Measurements from ENCODE around the gene ITGA5.

Gene ITGA5

DNA sequence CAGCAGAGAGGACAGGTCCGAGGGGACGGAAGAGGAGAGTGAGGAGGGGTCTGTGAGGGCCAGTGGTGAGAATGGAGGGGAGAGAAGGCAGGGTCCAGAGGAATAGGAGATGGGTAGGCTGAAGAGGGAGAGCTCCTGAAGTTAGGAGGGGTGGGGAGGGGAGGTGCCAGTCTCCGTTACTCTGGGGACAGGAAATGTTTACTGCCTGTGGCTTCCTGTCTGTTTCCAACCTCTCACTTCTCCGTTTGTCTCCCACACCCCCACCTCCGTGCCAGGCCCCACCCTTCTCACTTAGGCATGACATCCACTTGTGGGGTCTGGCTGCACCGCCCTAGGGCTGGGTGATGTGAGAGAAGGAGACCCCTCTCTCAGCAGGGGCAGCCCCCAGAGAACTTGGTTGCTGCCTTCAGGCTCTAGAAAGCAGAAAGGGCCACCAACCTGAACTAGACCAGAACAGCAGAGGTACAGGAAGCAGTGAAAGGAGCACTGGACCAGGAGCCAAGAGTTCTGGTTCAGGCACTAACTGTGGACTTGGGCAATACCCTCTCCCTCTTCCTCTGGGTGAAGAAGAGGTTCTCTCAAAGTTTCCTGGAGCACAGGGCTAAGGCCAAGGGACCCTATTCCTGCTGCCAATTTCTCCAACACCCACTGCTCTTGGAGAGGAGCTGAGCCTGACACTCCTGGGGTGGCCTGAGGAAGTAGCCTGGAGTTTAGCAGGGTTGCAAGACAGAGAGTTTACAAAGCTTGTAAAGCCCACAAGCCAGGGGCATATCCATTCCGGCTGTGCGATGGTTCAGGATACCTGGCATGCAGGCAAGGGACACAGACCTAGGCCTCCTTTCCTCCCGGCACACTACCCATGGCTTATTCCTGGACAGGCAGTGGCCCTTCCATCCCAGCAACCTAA is 5.5 kb downstream of the ITGA5 start:
- Mint-ChIP-seq H3K4me1 (peaks cover 62% of the 10 kb centered on the region), H3K36me3 (ENCODE audit: insufficient read depth) (peaks cover 39% of the 10 kb centered on the region), H3K27ac (ENCODE audit: low read depth) (peak overlapping the region; percentile 98), H3K27me3 (no peaks in the 10 kb centered on the region), H3K4me3 (peak overlapping the region; percentile 72), H3K9me3 (no peaks in the 10 kb centered on the region)
- DNase-seq (ENCODE audit: low spot score in 2 of 2) = peak; percentile 56 to 90
- peak; percentile 89 for ATAC-seq (replicated peaks; ENCODE audit: extremely low read depth, poor library complexity, severe bottlenecking)

DNA sequence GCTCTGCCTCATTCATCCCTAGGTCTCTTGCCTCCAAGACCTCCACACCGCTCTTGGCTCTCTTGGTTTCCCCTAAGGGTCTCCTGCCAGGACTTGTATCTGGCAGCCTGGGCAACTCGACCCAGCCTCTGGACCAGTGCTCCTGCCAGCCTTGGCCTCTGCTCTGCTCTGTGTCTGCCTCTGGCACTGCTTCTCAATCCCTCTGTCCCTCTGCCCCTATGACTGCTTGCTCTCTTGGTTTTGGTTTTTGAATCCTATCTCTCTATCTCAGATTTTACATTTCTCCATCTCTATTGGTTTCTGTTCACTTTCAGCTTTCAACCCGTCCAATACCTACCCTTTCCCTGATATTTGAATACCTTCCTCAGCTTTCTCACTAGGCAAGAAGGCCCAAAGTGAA is 6.3 kb downstream of the ITGA5 start:
- peaks cover 60% of the 10 kb centered on the region for H3K4me1 Mint-ChIP-seq
- no peaks in the 10 kb centered on the region for H3K27me3 Mint-ChIP-seq
- no peaks in the 10 kb centered on the region for H3K9me3 Mint-ChIP-seq
- no peak for DNase-seq (ENCODE audit: low spot score in 2 of 2)
- H3K4me3 Mint-ChIP-seq = peak overlapping the region; percentile 72
- peak; percentile 20 for ATAC-seq (replicated peaks; ENCODE audit: extremely low read depth, poor library complexity, severe bottlenecking)
- peak overlapping the region; percentile 98 for H3K27ac Mint-ChIP-seq (ENCODE audit: low read depth)
- H3K36me3 Mint-ChIP-seq (ENCODE audit: insufficient read depth) = peaks cover 36% of the 10 kb centered on the region

DNA sequence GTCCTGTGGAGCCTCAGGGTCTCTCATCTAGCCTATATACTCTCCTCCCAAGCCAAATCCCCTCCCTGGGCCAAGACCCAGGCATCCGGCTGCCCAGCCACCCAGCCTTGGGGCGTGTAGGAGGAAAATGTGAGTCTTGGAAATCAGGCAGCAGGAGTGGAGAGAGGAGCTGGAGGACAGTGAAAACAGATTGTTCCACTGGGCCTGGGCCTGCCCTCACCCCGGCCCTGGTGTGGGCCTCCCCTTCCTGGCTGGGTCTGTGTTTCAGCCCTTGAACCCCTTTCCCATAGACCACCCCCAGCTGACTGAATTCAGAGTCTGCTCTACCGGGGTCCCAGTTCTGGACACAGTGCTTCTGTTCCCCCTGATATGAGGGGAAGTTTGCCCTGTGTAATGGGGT is 6.7 kb downstream of the ITGA5 start:
- DNase-seq (ENCODE audit: low spot score in 2 of 2) (no peak), ATAC-seq (replicated peaks; ENCODE audit: extremely low read depth, poor library complexity, severe bottlenecking) (no peak)
- Mint-ChIP-seq H3K9me3 (no peaks in the 10 kb centered on the region), H3K36me3 (ENCODE audit: insufficient read depth) (peaks cover 40% of the 10 kb centered on the region), H3K4me1 (peaks cover 59% of the 10 kb centered on the region), H3K27ac (ENCODE audit: low read depth) (peak overlapping the region; percentile 98), H3K4me3 (peak overlapping the region; percentile 72), H3K27me3 (no peaks in the 10 kb centered on the region)

DNA sequence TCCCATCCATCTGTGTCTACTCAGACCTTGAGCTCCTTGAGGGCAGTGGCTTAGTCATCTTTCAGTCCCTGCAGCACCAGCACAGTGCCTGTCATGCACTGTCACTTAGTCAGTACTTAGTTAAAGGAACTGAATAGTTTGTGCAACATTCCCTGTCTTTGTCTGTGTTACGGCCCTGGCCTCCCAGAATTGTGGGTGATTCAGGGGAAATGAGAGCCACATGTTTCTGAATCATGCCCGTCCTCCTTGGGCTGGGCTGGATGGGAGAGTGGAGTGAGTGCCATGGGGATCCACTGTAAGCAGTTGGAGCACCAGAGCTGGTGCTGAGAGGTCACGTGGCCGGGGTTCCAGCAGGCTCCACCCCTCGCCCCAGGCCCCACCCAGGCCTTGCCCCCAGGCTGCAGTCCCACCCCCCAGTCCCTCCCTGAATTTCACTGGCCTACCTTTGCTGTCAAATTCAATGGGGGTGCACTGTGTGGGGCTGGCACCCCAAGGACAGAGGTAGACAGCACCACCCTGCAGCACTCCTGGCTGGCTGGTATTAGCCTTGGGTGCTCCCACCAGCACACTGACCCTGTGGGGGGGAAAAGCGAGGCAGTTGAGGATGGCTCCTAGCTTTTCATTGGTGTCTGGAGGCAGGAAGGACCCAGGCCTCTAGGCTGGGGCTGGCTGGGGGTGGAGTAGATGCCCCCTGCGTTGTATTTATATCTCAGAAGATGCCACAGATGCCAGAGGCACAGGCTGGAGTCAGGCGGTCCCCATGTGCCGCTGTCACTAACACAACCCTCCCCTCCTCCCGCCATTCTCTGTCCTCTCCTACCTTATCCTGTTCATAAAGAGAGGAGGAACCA is 7.5 kb downstream of the ITGA5 start:
- Mint-ChIP-seq H3K27me3 (no peaks in the 10 kb centered on the region), H3K4me1 (peaks cover 60% of the 10 kb centered on the region), H3K36me3 (ENCODE audit: insufficient read depth) (peaks cover 43% of the 10 kb centered on the region), H3K9me3 (no peaks in the 10 kb centered on the region), H3K4me3 (peak overlapping the region; percentile 72), H3K27ac (ENCODE audit: low read depth) (peak overlapping the region; percentile 98)
- DNase-seq (ENCODE audit: low spot score in 2 of 2) (peak in 1 of 2 donors; percentile 25), ATAC-seq (replicated peaks; ENCODE audit: extremely low read depth, poor library complexity, severe bottlenecking) (no peak)

DNA sequence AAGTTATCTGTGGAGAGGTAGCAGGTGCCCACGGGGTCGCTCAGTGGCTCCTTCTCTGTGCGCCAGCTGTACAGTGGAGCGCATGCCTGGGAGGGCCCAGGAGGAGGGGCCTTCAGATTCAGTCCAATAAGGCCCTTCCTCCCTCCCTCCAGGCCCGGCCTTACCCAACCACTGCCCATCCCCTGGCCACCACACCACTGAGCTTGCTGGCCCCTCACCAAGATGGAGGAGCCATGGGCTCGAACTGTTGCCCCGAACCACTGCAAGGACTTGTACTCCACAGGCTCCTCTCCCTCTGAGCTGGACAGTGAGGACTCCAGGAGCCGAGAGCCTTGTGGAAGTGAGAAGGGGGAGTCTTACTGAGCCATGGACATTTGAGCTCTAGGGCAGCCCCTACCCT is 9.8 kb downstream of the ITGA5 start:
- no peak overlapping the region for H3K4me3 Mint-ChIP-seq
- no peaks in the 10 kb centered on the region for H3K9me3 Mint-ChIP-seq
- peaks cover 58% of the 10 kb centered on the region for H3K4me1 Mint-ChIP-seq
- DNase-seq (ENCODE audit: low spot score in 2 of 2) (no peak), ATAC-seq (replicated peaks; ENCODE audit: extremely low read depth, poor library complexity, severe bottlenecking) (no peak)
- no peaks in the 10 kb centered on the region for H3K27me3 Mint-ChIP-seq
- peak overlapping the region; percentile 24 for H3K27ac Mint-ChIP-seq (ENCODE audit: low read depth)
- peaks cover 59% of the 10 kb centered on the region for H3K36me3 Mint-ChIP-seq (ENCODE audit: insufficient read depth)

DNA sequence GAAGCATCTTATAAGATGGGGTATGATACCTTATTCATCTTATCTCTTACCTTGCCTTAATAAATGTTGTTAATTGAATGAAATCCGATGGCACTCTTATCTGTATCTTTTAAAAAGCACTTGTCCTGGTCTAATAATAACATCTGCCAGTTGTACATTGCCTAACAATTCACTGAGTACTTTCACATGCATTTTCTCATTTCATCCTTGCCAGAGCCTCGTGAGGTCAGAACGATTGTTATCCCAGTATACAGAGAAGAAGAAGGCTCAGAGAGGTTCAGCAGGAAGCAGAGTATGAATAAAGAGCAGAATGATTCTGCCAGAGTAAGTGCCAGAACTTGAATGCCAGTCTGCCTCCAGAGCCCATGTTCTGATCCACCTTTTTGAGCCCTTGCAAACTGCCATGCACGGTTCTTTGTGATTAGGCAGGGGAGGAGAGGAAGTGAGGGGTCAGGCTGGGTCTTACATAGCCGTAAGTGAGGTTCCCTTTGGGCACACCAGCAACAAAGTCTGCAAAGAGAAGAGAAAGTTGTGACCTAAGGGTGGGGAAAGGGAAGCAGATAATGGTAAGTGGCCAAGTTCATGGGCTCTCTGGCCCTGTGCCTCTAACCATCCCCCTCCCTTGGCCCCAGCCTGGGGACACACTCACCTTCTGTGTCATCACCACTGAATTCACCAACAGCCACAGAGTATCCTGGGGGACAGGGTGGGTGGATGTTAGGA is 11.7 kb downstream of the ITGA5 start:
- Mint-ChIP-seq H3K36me3 (ENCODE audit: insufficient read depth) (peaks cover 63% of the 10 kb centered on the region), H3K4me1 (peaks cover 42% of the 10 kb centered on the region), H3K9me3 (no peaks in the 10 kb centered on the region), H3K27me3 (no peaks in the 10 kb centered on the region), H3K27ac (ENCODE audit: low read depth) (peak overlapping the region; percentile 92), H3K4me3 (no peak overlapping the region)
- no peak for DNase-seq (ENCODE audit: low spot score in 2 of 2)
- no peak for ATAC-seq (replicated peaks; ENCODE audit: extremely low read depth, poor library complexity, severe bottlenecking)

DNA sequence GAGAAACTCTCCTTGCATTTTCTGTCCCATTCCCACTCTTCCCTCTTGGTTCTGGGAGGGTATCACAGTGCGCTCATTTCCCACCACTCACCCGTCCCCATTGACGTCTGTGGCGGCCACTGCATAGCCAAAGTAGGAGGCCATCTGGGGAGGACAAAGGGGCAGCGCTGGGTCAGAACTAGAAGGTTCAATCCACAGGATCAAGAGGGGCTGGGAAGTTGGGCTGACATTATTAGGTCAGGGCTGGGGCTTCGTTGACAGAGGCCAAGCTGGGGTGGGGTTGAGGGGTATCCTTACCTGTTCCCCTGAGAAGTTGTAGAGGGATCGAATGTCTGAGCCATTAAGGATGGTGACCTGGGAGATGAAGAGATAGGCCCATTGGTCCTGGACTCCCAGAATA is 13.5 kb downstream of the ITGA5 start:
- DNase-seq (ENCODE audit: low spot score in 2 of 2) = no peak
- no peak for ATAC-seq (replicated peaks; ENCODE audit: extremely low read depth, poor library complexity, severe bottlenecking)
- Mint-ChIP-seq H3K27ac (ENCODE audit: low read depth) (peak overlapping the region; percentile 92), H3K9me3 (no peaks in the 10 kb centered on the region), H3K4me3 (no peak overlapping the region), H3K4me1 (peaks cover 42% of the 10 kb centered on the region), H3K36me3 (ENCODE audit: insufficient read depth) (peaks cover 69% of the 10 kb centered on the region), H3K27me3 (no peaks in the 10 kb centered on the region)

DNA sequence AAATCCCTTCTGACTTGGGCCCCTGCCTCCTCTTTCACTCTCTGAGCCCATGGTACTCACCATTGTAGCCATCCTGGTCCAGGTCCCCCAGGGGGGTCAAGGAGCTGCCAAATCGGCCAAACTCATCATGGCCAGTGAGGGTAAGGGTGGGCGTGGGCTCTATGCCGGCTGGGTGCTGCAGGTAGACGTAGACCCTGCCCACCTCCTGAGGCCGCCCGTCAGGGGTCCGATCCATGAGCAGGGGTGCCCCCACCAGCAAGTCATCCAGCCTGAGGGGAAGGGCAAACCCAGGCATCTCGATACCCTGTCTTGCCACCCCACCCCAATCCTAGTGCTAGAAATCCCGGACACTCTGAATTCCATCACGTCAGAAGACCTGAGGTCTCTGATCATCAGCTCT is 14.0 kb downstream of the ITGA5 start:
- DNase-seq (ENCODE audit: low spot score in 2 of 2) (no peak), ATAC-seq (replicated peaks; ENCODE audit: extremely low read depth, poor library complexity, severe bottlenecking) (no peak)
- peaks cover 71% of the 10 kb centered on the region for H3K36me3 Mint-ChIP-seq (ENCODE audit: insufficient read depth)
- no peak overlapping the region for H3K4me3 Mint-ChIP-seq
- no peaks in the 10 kb centered on the region for H3K27me3 Mint-ChIP-seq
- H3K9me3 Mint-ChIP-seq = no peaks in the 10 kb centered on the region
- peaks cover 42% of the 10 kb centered on the region for H3K4me1 Mint-ChIP-seq
- H3K27ac Mint-ChIP-seq (ENCODE audit: low read depth) = peak overlapping the region; percentile 39

DNA sequence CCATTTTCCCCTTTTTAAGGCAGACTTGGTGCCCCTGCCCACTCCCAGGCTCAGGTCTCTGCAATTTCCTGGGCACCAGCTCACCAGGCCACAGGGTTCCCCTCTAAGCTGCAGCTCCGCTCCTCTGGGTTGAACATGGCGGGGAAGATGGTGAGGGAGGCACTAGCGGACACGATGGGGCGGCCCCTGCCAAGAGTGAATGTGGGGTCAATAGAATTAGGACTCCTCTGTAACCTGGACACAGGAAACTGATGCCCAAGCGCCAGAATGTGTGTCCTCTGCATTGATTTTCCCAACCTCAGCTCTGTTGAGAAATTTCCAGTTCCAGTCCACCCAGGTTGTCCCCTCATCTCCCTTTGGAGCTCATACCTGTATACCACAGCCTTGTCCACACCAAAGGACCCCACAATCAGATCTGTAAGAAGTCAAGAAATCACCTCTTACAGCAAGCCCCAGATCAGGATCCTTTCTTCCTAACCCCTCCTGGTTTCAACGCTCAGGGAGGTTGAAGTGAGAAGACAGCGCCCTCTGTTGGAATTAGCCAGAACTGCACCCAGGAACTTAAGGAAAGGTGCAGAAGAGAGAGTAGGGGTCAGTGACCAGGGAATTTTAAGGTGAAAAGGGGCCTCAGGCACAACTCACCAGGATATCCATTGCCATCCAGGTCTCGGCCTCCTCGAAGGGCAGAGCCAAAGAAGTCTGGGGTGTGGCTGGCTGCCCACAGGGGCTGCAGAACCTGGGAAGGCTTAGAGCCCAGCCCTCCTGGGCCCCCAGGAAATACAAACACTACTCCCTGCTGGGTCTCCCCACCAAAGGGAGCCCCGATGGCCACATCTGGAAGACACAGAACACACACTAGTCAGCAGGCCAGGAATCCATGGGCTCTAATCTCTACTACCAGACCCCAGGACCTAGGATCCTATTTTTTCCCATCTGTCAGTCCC is 14.7 kb downstream of the ITGA5 start:
- peaks cover 76% of the 10 kb centered on the region for H3K36me3 Mint-ChIP-seq (ENCODE audit: insufficient read depth)
- no peaks in the 10 kb centered on the region for H3K9me3 Mint-ChIP-seq
- no peaks in the 10 kb centered on the region for H3K27me3 Mint-ChIP-seq
- H3K4me1 Mint-ChIP-seq = peaks cover 43% of the 10 kb centered on the region
- ATAC-seq (replicated peaks; ENCODE audit: extremely low read depth, poor library complexity, severe bottlenecking) (no peak), DNase-seq (ENCODE audit: low spot score in 2 of 2) (peak; percentile 47 to 60)
- peak overlapping the region; percentile 6 for H3K4me3 Mint-ChIP-seq
- H3K27ac Mint-ChIP-seq (ENCODE audit: low read depth) = peak overlapping the region; percentile 88

DNA sequence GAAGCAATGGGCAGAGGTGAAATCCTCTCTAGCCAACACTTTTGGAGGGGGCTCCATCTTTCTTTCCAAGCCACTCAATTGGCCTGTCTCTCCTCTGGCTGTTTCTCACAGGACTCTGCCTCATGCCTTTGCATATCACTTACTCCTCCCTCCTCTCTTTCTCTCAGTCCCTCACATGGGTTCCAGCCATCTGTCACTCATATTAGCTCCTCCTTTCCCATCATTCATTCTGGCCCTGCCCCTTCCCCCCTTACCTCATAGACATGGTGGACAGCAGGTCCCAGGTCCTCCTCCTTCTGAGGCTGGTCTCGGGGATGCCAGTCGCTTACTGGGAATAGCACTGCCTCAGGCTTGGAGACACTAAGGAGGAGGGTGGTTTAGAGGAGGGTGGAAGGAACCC is 17.9 kb downstream of the ITGA5 start:
- no peak for DNase-seq (ENCODE audit: low spot score in 2 of 2)
- H3K27me3 Mint-ChIP-seq = no peaks in the 10 kb centered on the region
- peaks cover 32% of the 10 kb centered on the region for H3K4me1 Mint-ChIP-seq
- H3K9me3 Mint-ChIP-seq = no peaks in the 10 kb centered on the region
- H3K36me3 Mint-ChIP-seq (ENCODE audit: insufficient read depth) = peaks cover 70% of the 10 kb centered on the region
- peak overlapping the region; percentile 74 for H3K27ac Mint-ChIP-seq (ENCODE audit: low read depth)
- ATAC-seq (replicated peaks; ENCODE audit: extremely low read depth, poor library complexity, severe bottlenecking) = no peak
- no peak overlapping the region for H3K4me3 Mint-ChIP-seq

DNA sequence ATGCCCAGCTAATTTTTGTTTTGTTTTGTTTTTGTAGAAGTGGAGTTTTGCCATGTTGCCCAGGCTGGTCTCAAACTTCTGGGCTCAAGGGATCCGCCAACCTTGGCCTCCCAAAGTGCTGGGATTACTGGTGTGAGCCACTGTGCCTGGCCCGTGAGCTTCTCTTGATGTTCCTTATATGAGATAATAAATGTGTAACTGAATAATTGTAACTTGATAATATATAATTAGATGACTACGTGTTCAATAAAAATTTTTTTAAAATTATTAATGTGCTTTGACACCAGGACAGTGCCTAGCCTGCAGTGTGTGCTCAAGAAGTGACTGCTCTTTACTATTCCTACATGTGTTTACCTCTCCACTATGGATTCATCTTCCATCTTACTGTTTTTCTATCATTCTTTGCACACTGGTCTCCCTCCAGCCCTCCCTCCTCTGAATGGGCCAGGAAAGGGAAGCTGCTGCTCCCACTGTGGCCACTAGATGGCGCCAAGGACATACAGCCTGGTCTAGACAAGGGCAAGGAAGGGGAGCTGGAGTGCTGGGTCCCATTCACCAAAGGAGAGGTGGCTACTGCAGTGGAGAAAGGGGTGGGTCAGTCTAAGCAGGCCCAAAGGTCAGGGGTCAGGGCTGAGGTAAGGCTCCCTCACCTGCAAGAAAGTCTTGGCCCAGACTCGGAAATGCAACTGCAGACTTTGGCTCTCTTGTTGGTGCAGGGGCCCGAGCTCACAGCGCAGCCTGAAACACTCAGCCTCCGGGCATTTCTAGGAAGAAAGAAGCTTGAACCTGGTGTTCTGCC is 19.9 kb downstream of the ITGA5 start:
- H3K27ac Mint-ChIP-seq (ENCODE audit: low read depth) = peak overlapping the region; percentile 2
- peak; percentile 91 for ATAC-seq (replicated peaks; ENCODE audit: extremely low read depth, poor library complexity, severe bottlenecking)
- no peak overlapping the region for H3K4me3 Mint-ChIP-seq
- no peaks in the 10 kb centered on the region for H3K9me3 Mint-ChIP-seq
- H3K4me1 Mint-ChIP-seq = peaks cover 20% of the 10 kb centered on the region
- peak; percentile 87 to 94 for DNase-seq (ENCODE audit: low spot score in 2 of 2)
- H3K36me3 Mint-ChIP-seq (ENCODE audit: insufficient read depth) = peaks cover 65% of the 10 kb centered on the region
- H3K27me3 Mint-ChIP-seq = no peaks in the 10 kb centered on the region
